NCI-H524 (cell line): ENCODE data around the gene OSBPL5.
A peak's percentile ranks its signal among the peaks of the same experiment; 100 is the strongest.

Experiments used
- DNase-seq, 2 experiments: peaks; one replicate each; lab custom pipeline; 2025; lab: John Stamatoyannopoulos, UW

OSBPL5 gene

DNA sequence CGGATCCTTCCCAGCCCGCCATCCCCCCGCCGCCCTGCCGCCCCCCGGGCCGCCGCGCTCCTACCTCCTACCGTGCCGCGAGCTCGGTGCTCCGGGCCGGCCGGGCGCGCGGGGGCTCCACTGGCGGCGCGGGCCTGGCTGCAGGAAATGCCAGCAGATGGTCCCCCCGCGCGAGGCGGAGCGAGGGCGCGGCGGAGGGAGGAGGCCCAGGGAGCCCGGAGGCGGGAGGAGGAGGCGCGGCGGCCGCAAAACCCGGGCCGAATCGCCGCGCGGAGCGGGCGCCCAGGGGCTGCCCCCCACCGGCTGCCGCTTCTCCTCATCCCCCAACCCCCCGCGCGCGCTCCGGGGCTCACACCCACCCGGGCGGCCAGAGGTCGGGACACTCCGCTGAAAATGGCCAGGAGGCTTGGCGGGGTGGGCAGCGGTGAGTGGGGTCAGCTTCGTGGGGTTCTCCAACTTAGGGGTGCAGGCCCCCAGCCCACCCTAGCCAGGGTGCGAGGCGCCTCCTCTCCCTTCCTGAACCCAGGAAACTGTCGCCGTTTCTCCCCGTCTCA is at the start of gene OSBPL5:
Gene OSBPL5, minus strand, starts transcription at position 159 of the 554 bp plus-strand sequence. CDS start 36,162 bp downstream, outside the sequence.
- peak; percentile 35 to 58 for DNase-seq

- DNase-seq: no peak
Observed at GRCh38 chr11:3214420-3214699, 49.2 kb upstream of the OSBPL5 start.

GRCh38 chr11:3213659-3214419 is 48.7 kb upstream of the OSBPL5 start:
- no peak for DNase-seq

DNA sequence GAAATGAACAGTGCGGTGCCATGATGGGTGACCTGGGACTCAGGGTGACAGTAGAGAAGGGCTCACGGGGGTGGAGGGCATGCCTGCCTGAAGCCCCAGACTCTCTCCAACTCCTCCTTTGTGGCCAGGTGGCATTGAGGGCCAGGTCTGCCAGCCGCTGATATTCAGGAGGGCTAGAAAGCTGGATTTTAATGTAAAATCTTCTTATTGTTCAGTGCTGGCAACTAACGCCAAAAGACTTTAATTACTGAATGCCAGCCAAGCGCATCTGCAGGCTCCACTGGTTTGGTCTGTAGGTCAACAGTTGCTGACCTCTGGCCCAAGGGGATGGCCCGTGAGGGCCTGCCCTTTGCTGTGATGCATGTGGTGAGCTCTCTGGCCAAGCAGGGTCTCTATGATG is 43.2 kb upstream of the OSBPL5 start:
- DNase-seq: no peak

DNA sequence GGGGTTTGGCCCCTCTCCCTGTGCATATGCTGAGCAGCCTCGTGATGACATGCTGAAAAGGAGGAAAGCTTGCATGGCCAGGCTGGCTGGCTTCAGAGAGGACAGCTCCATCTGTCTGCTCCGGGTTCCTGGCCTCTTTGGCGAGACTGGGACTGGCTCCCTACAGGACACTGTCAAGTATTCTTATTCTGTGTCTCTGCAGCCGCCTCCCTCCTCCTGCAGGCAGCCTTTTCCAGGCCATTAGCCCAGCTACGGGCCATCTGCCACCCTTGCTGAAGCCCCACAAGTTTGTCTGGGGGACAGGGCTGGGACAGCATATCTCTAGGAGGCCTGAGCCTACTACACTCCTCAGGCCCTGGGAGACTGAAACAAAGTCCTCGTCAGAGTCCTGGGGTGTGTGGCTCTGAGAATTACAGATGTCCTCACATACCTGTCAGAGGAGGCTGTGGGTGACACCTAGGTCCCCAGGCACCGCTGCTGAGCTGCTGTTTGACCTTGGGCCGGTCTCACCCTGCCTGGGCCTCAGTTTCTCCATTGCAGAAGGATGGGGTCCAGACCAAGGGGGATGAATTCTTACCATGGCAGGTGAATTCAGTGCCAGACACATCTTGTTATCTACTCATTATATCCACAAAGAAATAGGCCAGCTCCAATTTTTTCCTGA is 42.5 kb upstream of the OSBPL5 start:
- DNase-seq: peak; percentile 90 to 92

GRCh38 chr11:3206922-3207204 is 41.8 kb upstream of the OSBPL5 start:
- no peak for DNase-seq

DNA sequence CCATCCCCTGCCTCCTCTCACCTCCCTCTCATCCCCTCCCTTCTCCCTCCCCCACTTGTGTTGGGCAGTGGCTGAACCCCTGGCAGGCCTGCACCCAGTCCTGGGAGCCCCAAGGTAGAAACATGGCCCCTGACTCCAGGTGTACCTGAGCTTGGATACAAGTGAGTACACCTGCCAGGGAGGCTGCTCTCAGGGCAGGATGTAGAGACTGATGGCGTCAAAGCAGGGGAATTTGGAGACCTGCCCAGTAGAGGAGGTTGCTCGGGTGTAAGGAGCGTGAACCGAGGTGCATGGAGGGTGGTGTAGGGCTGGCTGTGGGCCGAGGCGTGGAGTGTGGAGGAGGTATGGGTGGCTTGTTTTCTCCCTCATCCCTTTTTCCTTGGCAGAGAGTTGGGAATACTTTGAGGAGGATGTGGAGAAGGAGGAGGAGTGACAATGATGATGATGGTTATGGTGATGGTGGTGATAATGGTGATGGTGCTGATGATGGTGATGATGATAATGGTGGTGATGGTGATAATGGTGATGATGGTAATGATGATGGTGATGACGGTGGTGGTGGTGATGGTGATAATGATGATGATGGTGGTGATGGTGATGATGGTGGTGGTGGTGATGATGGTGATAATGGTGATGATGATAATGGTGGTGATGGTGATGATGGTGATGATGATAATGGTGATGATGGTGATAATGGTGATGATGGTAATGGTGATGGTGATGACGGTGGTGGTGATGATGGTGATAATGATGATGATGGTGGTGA is 41.2 kb upstream of the OSBPL5 start:
- DNase-seq: no peak

DNA sequence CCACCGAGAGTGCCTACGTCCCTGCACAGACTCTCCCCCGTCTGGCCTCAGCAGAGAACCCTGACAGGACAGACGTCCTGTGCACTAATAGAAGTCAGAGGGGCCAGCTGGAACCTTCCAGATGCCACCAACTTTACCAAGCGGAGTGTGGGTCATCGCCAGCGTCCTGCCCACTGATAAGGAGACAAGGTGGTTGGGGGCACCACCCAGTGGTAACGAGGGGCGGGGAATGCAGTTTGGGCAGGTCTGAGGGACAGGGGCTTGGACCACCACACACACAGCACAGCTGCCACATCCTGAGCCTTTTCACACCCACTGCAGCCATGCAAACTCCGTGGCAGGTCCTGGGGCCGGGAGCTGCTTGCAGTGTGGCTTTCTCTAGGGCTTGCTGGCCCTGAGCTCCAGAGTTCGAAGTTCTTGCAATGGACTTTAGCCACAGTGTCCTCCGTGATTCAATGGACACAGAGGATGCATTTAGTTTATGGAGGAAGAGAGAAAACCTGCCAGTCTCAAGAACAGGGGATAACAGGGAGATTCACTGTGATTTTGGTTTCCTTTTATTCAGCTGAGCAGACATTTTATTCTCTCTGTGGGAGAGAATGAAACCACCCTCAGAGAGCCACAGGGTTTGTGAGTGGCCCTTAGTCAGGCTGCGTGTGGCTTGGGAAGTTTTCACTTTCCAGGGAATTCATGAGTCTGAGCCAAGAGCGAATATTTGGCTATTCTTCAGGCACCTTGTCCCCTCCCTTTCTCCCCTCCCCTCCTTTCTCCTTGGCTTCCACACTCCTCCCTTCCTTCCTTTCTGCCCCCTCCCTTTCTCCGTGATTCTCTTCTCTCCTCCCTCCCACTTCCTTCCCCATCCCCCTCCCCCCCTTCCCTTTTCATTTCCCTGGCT is 40.4 kb upstream of the OSBPL5 start:
- DNase-seq: no peak

DNA sequence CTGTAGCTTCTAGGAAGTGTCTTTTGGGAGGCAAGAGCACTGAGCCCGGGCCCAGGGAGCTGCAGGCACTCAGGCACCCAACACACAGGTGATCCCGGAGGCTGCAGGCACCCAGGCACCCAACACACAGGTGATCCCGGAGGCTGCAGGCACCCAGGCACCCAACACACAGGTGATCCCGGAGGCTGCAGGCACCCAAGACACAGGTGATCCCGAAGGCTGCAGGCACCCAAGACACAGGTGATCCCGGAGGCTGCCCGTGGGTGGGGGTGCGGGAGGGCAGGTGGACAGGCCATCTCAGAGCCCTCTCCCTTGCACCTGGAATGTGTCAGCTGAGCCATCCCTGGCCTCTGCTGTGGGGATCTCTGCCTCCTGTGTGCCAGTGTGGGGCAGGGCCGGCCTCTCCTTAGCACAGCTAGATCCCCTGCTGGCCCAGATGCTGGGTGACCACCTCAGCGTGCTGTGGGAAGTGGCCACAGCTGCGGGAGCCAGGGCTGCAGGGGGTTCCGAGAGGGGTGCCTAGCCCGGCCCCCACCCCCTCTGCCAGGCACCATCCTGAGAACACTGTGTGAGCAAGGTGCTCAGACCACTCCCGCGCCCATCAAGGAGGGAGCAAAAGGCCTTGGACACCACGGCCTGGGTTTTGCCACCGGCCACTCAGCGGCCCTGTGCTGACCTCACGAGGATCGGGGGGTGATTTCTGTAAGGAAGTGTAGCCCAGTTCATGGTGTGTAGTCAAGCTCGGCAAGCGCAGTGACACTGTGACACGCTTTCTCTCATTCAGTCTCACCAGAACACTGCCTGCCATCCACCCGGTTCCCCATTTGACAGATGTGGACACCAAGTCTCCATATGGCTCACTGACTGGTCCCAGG is 39.3 kb upstream of the OSBPL5 start:
- DNase-seq: no peak

DNA sequence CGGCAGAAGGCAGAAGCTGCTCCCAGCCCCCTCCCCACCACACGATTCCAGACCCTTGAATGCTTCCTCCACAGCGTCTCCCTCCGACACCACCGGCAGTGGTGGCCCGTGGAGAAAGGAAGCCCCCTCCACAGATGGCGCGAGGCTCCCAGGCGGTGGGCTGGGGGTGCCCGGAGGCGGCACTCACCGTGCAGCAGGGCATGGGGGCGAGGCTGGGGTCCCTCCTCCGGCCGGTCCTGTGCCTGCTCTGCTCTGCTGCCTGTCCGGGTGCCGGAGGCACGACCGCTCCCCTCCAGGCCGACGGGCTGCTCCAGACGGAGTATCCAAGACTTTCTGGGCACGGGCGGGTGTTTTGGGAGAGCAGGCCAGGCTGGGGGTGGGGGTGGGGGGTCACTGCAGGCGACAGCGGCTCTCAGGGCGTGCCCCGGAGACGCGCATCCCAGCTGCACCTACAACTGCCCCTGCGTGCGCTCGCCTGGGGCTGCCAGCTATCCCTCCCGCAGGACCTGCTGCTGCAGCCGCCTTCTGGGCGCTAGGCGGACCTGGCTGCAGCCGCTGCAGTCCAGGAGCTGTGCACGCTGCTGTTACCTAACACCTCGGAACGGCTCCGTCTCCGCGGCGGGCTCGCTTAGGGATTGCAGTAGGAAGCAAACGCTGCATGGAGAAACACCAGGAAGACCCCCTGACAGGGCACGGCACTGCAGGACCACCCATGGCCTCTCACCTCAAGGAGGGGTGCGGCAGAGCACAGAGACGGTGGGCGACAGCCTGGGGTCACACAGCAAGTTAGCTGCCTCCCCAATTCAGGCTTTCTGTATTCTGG is 38.3 kb upstream of the OSBPL5 start:
- DNase-seq: peak; percentile 16 to 65

- peak; percentile 67 to 85 for DNase-seq
Observed at GRCh38 chr11:3202759-3203158, 37.6 kb upstream of the OSBPL5 start.

GRCh38 chr11:3202305-3202704 is 37.2 kb upstream of the OSBPL5 start:
- no peak for DNase-seq

DNA sequence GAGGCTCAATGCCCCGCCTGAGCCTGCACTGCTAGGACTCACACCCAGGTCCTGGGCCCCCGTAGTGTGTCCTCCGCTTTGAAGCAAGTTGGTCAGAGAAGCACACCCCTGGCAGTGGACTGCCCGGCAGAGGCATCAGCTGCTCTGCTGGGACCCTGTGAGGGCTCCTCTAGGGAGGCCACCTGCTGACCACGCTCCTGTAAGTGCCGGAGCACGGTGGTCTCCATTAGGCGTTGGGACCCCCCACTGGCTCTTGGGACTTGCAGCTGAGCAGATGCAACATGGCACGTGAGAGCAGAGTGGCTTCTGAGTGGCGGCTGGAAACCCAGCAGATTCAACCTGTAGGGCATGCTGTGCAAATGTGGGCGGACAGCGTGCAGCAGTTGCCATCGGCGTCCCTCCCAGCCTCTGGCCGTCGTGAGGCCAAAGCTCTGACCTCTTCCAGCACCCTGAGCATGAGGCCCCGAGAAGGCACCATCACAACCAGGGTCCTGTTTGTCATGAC is 36.6 kb upstream of the OSBPL5 start:
- no peak for DNase-seq

- no peak for DNase-seq
Observed at GRCh38 chr11:3201112-3201581, 36.0 kb upstream of the OSBPL5 start.

DNA sequence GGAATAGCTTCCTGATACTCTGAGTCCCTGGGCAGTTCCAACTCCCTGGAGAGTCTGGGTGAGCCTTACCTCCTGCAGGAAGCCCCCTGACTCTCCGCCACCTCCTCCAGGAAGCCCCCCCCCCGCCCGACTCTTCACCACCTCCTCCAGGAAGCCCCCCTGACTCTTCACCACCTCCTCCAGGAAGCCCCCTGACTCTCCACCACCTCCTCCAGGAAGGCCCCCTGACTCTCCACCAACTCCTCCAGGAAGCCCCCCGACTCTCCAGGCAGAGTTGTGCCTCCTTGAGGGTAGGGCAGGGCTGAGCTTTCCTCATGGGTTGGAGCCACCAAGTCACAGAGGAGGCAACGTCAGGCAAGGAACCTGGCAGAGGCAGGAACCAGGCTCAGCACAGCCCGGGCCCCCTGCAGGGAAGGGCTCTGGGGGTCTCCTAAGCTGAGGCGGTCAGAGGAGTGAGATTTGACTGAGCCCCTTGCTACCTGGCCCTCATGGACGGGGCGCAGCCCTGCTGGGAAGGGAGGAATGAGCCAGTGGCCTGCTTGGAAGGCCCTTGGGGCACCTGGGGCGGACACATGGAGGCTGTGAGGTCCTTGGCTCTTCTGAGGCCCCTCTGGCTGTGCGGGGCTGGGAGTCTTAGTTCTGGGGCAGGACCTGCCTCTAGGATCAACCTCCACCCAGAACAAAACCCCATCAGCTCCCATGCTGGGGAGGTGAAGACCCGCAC is 35.4 kb upstream of the OSBPL5 start:
- DNase-seq: no peak

DNA sequence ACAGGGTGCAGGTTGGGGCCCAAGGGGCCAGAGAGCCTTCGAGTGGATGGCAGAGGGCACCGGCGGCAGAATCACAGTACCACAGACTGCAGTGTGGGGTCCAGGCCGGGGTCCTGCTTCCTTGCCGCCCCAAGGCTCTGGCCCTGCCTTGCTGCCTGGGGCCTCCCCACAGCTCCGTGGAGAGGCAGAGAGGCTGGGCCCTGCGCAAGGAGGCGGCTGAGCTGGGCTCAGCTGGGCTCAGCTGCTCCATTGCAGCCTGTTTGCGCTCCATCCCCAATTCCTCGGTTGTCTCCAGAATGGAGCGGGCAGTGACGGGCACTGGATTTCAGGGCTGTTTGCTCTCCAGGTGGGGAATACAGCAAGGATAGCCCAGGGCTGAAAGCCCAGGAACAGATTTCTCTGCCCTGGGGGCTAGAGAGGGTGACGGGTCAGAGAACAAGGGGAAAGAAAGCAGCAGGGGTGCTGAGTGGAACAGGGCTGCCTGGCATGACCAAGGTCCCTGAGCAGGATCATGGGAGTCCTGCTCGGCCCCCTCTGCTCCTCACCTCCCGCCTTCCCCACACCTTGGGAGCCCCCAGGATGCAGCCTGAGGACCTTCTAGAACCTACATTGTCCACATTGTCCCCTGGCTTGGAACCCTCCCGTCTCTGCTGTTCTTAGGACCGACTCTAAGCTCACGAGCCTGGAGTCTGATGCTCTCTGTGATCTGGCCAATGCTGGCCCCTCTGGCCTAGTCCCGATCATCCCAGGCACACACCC is 34.6 kb upstream of the OSBPL5 start:
- DNase-seq: no peak

DNA sequence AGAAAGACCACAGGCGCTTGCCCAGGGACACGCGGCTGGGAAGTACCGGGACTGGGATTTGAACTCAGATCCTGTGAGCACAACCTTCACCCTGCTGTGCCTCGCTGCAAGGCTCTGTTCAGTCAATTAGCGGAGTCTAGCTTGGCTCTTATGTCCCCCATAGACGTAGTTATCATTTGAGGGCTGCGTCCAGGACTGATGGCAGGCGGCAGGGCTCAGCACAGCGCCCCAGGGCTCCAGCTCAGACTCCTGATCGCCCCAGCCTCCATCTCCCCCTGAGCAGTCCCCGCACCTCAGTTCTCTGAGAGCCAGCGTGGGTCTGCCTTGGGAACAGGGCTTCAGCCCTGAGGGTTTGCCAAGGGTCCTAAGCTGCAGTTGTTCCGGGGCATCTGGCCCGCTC is 33.7 kb upstream of the OSBPL5 start:
- DNase-seq: no peak

GRCh38 chr11:3197878-3198528 is 32.9 kb upstream of the OSBPL5 start:
- no peak for DNase-seq
